ENCODE data around the gene DGAT2.

DGAT2 gene

DNA sequence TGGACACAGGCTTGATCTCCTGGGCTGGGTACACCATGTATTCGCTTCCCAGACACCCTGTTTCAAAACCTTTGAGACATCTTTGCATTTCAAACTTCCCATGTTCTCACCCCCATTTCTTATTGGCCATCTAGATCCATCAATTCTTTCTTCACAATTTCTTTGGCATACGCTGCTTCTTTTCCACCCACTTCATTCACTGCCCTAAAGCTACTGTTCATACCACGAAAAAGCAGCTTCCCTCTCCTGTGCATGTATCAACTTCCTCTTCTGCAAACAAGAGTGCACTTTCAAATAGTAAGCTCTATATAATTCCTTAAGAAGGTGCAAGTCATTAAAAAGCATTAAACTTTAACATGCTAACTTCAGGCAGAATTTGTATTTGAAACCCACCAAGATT, 67.8 kb downstream of the DGAT2 start:
- no peak for DNase-seq

- no peak for DNase-seq
Measured at GRCh38 chr11:75839851-75840250, 71.3 kb downstream of the DGAT2 start.

- DNase-seq, result no peak
Measured at GRCh38 chr11:75840522-75840921, 71.9 kb downstream of the DGAT2 start.

- DNase-seq, result no peak
Measured at GRCh38 chr11:75841739-75842138, 73.2 kb downstream of the DGAT2 start.

GRCh38 chr11:75845324-75845723, 76.7 kb downstream of the DGAT2 start:
- DNase-seq, result no peak

DNA sequence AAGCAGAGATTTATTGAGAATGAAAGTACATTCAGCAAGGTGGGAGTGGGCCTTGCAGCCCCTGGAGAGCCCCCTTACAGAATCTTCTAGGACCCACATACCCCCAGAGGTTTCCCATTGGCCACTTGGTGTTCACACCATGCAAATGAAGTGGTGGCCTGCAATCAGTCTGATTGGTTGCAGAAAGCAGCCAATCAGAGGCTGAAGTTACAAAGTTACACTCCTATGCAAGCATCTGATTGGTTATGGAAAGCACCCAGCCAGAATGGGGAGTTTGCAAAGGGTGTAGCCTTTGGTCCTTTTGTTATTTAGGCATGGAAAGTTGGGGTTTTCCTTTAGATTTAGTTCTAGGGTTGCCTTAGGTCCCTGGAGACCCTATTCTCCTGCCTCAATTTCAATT, 81.3 kb downstream of the DGAT2 start:
- no peak for DNase-seq

GRCh38 chr11:75850787-75851186, 82.2 kb downstream of the DGAT2 start:
- DNase-seq, result no peak
